GF-D8 (cell line): ENCODE data around the gene GRM1.

Experiments
- DNase-seq: peaks from one replicate; lab custom pipeline; 2025; lab: John Stamatoyannopoulos, UW

The GRM1 gene

DNA sequence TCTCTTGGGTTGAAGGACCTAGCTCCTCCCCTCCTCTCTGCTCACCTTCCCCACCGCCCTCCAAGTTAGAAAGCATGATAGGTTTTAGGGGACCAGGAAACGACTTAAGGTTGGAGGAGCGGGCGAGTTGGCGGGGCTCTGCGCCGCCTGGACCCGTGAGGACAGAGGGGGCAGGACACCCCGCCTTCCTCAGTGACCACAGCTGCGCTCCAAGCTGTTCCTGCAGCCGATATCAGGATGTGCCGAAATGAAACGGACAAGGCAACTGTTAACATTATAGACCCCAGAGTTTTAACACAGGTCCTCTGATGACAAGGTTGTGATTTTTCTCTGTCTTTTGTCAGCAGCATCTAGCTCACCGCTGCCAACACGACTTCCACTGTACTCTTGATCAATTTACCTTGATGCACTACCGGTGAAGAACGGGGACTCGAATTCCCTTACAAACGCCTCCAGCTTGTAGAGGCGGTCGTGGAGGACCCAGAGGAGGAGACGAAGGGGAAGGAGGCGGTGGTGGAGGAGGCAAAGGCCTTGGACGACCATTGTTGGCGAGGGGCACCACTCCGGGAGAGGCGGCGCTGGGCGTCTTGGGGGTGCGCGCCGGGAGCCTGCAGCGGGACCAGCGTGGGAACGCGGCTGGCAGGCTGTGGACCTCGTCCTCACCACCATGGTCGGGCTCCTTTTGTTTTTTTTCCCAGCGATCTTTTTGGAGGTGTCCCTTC, at the start of gene GRM1:
Gene GRM1 (plus strand): TSS at position 212 of the 722 bp plus-strand sequence. CDS start 456 bp downstream, at position 668.
- DNase-seq, result no peak

DNA sequence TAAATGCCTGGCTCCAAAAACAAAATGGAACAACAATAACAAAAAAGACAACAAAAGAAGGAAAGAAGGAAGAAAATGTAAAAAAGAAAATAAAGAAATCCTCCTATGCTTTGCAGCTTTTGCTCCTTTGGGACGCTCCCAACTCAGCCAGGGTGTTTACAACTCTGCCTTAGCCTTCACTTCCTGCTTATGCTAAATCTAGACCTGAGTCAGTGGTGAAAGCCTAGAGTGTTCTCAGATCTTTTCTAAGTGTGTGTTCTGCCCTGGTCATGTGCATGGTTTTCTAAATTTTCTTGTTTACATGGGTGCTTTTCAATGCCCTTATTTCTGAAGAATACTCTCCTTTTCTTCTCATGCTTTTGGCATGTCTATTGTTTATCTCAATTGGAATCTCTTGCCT, 19.5 kb upstream of the GRM1 start:
- DNase-seq, result no peak

GRCh38 chr6:146014233-146014632, 14.6 kb upstream of the GRM1 start:
- no peak for DNase-seq

DNA sequence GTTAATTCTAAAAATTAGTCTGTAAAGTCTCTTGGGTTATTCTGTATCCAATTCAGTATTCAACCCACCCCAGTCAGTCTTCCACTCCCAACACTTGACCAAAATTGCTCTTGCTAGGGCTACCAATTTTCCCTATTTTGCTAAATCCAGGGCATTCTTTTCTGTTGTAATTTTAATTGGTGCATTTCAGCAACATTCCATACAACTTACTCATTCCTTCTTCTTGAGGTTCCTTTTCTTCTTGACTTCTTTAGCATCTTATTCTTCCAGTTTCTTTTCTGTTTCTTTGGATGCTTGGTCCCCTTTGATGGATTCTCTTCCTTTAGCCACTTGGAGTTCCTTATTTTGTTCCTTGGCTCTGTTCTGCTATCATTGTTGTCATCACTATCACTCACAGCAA, 11.2 kb upstream of the GRM1 start:
- no peak for DNase-seq

GRCh38 chr6:146026873-146027272, 2.0 kb upstream of the GRM1 start:
- no peak for DNase-seq

GRCh38 chr6:146027586-146028251, 1.1 kb upstream of the GRM1 start:
- DNase-seq, result no peak

DNA sequence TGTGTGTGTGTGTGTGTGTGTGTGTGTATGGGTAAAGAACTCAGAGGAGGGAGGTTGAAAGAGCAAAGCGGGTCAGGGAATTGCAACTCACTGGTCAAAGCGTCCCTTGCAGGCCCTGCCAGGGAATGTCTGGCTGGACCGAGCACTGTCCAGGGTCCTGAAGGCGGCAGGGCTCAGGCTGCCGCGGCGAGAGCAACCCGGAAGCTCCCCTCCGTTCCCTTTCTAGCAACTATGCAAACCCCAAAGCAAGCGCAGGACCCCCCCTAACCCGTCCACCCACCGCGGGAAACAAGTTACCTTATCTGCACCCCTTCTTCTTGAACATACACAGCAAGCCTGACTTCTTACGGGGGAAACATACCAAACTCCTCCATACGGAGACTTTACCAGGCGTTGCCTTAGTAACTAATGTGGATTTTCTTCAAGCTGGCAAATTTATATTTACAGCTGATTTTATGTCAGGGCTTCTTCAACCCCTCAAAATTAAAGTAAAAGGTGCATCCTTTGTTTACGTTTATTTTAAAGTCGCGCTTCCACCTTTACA, 538 bp upstream of the GRM1 start:
- no peak for DNase-seq

DNA sequence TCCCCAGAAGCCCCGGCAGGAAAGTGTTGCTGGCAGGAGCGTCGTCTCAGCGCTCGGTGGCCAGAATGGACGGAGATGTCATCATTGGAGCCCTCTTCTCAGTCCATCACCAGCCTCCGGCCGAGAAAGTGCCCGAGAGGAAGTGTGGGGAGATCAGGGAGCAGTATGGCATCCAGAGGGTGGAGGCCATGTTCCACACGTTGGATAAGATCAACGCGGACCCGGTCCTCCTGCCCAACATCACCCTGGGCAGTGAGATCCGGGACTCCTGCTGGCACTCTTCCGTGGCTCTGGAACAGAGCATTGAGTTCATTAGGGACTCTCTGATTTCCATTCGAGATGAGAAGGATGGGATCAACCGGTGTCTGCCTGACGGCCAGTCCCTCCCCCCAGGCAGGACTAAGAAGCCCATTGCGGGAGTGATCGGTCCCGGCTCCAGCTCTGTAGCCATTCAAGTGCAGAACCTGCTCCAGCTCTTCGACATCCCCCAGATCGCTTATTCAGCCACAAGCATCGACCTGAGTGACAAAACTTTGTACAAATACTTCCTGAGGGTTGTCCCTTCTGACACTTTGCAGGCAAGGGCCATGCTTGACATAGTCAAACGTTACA, 817 bp downstream of the GRM1 start:
- no peak for DNase-seq

DNA sequence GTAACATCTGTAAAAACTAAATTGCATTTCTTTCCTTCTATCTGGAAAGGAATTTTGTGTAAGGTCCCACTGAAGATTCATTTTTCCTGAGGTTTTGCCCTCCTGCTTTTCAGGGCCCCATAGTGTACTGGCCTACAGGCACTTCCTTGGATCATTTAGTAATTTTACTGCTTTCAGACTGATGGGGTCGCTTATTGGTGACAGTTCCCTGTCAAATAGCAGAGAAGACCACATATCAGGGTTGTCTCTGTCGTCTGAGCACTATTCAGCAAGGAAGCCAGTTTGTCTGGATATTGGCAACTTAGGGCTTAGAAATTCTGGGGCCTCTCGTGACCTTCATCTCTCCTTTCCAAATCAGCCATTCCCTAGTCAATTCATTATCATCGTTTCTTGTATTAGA, 3.5 kb downstream of the GRM1 start:
- DNase-seq, result no peak

- no peak for DNase-seq
Measured at GRCh38 chr6:146040360-146040759, 11.5 kb downstream of the GRM1 start.

DNA sequence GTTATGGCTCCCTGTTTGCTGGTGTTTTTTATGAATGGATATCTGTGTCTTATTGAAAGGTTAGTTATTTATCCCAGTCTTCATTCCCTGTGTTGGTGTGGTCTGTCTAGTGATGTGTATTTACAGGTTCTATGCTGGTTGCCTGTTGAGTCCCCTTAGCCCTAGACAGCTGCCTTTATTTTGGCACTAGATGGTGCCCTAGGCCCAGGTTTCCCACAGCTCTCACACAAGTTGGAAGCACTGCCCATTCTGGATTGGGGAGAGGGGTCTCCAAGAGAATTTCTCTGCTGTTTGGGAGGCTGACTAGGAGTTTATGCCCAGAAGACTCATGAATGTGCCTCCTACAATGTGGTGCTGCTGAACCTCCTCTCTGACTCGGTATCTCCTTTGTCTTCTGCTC, 12.4 kb downstream of the GRM1 start:
- no peak for DNase-seq

GRCh38 chr6:146047371-146047770, 18.5 kb downstream of the GRM1 start:
- DNase-seq, result no peak

- no peak for DNase-seq
Measured at GRCh38 chr6:146050168-146050567, 21.3 kb downstream of the GRM1 start.

DNA sequence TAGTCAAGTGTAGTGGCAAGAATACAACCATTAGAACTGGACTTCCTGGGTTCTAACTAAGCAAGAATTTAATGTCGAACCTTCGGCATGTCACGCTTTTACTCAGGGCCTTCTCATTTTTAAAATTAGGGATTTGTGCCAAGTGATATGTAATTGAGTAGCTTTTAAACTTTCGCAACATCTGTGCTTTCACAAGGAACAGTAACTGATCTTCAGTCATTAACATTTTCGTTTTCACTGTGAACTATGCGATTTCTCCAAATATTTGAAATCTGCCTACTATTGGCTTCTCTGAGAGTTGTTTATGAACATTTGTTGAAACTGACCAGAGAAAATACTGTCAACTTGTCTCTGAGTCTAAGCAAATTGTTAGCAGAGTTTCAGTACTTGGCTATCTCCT, 27.6 kb downstream of the GRM1 start:
- DNase-seq, result no peak

DNA sequence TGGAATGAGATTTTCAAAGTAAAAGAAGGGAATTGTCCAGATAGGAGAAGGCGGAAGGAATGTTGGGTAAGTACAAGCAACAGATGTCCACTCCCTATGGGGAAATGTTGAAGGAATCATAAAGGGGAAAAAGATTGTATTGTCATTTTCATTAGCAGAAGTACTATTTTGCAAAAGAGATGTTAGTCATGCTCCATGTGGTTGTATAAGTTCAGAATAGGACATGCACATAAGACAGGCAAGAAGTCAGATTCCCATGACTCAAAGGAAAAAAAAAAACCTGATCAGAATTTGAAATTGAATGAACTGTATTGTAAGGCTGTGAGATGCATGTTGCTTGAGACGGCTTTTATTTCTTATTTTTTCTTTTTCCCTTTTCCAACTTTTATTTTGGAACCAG, 36.8 kb downstream of the GRM1 start:
- no peak for DNase-seq

DNA sequence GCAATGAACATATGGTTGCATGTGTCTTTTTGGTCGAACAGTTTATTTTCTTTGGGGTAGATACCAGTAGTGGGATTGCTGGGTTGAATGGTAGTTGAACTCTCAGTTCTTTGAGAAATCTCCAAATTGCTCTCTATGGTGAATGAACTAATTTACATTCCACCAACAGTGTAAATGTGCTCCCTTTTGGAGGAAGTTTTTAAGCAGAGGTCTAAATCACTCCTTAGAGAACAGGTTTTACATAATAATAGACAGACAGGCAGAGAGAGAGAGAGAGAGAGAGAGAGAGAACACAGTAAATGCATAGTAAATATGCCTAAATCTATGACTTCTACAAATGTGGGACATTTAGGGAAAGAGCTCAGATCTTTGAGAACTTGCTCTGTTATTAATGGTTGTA, 37.6 kb downstream of the GRM1 start:
- no peak for DNase-seq

- DNase-seq, result no peak
Measured at GRCh38 chr6:146071781-146072180, 42.9 kb downstream of the GRM1 start.

DNA sequence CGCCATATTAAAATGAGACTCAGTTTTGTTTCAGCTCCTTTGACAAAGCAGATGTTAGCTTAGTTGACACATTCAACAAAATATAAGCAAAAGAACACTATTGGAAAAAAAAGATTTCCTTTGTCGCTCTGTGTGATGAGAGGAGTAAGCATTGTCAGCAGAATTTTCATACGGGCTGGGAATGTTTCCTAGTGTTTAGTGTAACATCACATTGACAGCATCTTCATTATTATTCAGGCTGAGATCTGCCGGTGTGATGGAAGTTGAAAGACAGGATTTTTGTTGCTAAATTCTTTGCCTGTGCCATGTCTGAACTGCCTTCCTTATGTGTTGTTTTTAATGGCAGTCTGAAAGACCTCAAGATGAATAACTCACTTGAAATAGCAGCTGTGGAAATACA, 49.1 kb downstream of the GRM1 start:
- DNase-seq, result no peak

DNA sequence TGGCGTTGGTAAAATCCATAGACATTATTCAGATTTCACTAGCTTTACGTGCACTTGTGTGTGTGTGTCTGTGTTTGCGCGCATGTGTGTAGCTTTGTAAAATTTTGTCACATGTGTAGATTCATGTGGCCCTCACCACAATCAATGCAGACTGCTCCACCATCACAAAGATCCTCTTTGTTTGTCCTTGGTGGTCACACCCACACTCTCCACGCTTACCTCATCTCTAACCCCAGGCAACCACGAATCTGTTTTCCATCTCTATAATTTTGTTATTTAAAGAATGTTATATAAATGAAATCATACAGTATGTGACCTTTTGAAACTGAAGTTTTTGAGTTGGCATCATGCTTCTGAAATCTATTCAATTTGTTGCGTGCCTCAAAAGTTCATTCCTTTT, 58.5 kb downstream of the GRM1 start:
- DNase-seq, result no peak

GRCh38 chr6:146090474-146090873, 61.6 kb downstream of the GRM1 start:
- DNase-seq, result no peak

GRCh38 chr6:146092961-146093686, 64.3 kb downstream of the GRM1 start:
- DNase-seq, result no peak

DNA sequence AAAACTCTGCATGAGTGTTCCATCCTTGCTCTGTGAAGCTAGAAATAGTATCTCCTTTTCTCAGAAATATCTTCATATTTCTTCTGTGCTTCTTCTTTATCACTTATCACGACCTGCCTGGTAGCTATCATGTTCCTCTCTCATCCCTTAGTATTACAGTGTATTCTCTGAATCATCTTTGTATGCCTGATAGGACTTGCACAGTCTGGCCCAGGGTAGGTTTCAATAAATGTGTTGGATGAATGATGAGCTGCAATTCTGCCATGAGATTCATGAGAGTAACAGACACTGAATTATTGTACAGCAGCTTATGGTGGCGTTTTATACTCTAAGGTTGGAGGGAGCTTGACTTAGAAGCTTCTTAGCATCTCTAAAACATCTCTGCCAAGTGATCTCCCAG, 66.6 kb downstream of the GRM1 start:
- DNase-seq, result no peak

GRCh38 chr6:146097586-146097985, 68.7 kb downstream of the GRM1 start:
- no peak for DNase-seq
